Tibial nerve (tissue), 4 donors: Measurements from ENCODE around the gene CTXN1. TPM values are rescaled to one million over a fixed set of nuclear protein-coding genes. Genes with fewer than 3 reads are reported as not detected.

ENCODE experiments used
- DNase-seq, 2 donors: peaks; one replicate each; pipeline ENCODE4 v3.0.0-alpha.2; 2019; ENCODE audit warnings: low spot score in 2 of 2
- H3K27ac ChIP-seq, 4 donors: fragments of 200-600 bp; sonication (generic) in 3 of 4; one replicate each; pipeline ENCODE4 v1.5.1; 2017 to 2019; ENCODE audit warnings: mild to moderate bottlenecking in 1 of 4
- H3K27me3 ChIP-seq, 2 donors: fragments of 200-600 bp; sonication (generic) in 1 of 2; one replicate each; pipeline versions ENCODE4 v1.5.1 to v1.6.0; 2017 to 2019
- H3K36me3 ChIP-seq, 3 donors: fragments of 200-600 bp; sonication (generic); one replicate each; pipeline ENCODE4 v1.5.1; 2018 to 2019
- H3K4me1 ChIP-seq, 4 donors: fragments of 200-600 bp; sonication (generic) in 3 of 4; one replicate each; pipeline ENCODE4 v1.5.1; 2017 to 2019
- H3K4me3 ChIP-seq, 4 donors: fragments of 200-600 bp; sonication (generic) in 3 of 4; one replicate each; pipeline ENCODE4 v1.5.1; 2017 to 2019; ENCODE audit warnings: mild to moderate bottlenecking in 1 of 4, moderate library complexity in 1 of 4
- H3K9me3 ChIP-seq, 4 donors: fragments of 200-600 bp; sonication (generic) in 3 of 4; one replicate each; pipeline ENCODE4 v1.5.1; 2017 to 2019
- EP300 ChIP-seq, 2 donors: sonication (generic); formaldehyde crosslinking; IDR thresholded peaks; one replicate each; pipeline ENCODE4 v1.6.1; 2017; ENCODE audit warnings: antibody characterized with exemption in 2 of 2, mild to moderate bottlenecking in 1 of 2
- POLR2A ChIP-seq, 2 donors: fragments of 450-650 bp; IDR thresholded peaks; one replicate each; pipeline ENCODE4 v1.6.1; 2017; ENCODE audit warnings: antibody characterized with exemption in 2 of 2, mild to moderate bottlenecking in 2 of 2, moderate library complexity in 2 of 2
- WGBS, 2 donors: methylation state at CpG; one replicate each; pipeline ENCODE4 v1.1.5; 2018; 5-methylcytosine and 5-hydroxymethylcytosine counted together
- total RNA-seq, 4 donors: library from RNA; depleted of rRNA; stranded (reverse); fragments of >200 nt; gene quantifications; one replicate each; pipeline ENCODE4 v1.1.0, GENCODE V29; 2016
- TF ChIP-seq, protein P1 (sequence below), 5 experiments: fragments of 200-600 bp in 3 of 5; fragments of 450-650 bp in 2 of 5; sonication (generic) in 3 of 5; IDR thresholded peaks; one replicate each; pipeline ENCODE4 v1.5.1; 2016 to 2019; ENCODE audit warnings: antibody characterized with exemption in 5 of 5, mild to moderate bottlenecking in 3 of 5, moderate library complexity in 2 of 5

CTXN1 gene
- 1 to 10 TPM in 3 of 4 donors, under 1 TPM in 1; 0.66 to 7.2 (median 3.0) TPM for total RNA-seq

DNA sequence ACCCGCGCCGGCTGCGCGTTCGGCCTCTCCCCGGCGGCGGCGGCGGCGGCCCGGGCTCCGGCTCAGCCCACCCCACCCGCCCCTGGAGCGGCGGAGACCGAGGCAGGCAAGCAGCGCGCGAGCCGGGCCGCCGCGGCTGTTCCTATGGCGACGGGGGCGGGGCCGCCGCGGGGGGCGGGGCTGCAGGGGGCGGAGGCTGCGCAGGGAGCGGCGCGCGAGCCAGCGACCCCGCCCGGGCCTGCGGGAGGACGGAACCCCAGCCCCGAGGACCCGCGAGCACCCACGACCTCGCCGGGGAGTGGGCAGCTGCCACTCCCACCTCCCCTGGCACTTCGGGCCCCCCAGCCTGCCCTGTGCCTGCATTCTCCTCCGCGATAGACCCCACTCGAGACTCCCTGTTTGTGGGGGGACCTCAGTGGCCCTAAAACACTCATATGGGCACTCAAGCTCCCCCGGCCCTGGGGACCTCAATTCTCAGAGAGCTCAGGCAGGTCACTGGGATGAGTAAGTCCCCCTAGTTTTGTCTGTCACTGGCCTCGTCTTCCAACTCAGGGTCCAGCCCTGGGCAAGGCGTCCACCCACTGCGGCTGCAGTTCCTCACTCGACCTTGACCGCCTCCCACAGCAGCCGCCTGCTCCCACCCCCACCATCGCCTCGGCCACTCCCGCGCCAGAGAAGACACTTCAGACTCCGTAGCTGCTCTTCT lies at the start of gene CTXN1:
CTXN1 (minus strand) TSS at position 115 of the 706 bp plus-strand sequence. CDS start 597 bp downstream, outside the sequence.
- H3K27ac ChIP-seq, result peak within 1 kb of the TSS in 2 of 4 donors; percentile 32 to 71
- DNase-seq, result peak; percentile 58 to 64

DNA sequence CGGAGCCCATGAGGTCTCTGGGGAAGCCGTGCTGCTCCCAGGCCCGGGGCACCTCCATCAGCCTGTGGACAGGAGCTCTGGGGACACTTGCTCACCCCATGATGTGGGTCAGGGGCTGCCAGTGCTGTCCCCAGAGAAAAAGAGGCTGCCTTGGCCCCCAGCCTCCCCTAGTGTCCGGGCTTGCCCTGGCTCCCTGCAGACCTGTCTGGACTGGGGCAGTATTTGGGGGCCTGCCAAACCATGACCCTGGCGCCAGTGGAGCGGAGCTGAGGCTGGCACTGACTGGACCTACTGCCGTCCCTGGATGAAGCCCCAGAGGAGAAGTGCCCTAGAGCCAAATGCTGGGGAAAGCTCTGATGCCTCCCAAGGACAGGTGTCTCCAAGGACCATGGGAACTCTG lies 49.1 kb upstream of the CTXN1 start:
- 76 to 92% methylated on average over 4 to 5 of the region's 7 CpGs for WGBS, 2 donors
- Histone ChIP-seq H3K4me1 (no peaks in the 10 kb centered on the region), H3K4me3 (no peak overlapping the region), H3K9me3 (no peaks in the 10 kb centered on the region), H3K27me3 (no peaks in the 10 kb centered on the region), H3K27ac (no peak overlapping the region), H3K36me3 (peaks cover 0 to 94% (median 14%) of the 10 kb centered on the region in 3 donors)
- TF ChIP-seq POLR2A (IDR thresholded peaks at IDR 0.05), result no peak
- DNase-seq, result no peak

More for the DNA sequence above, at the start of gene CTXN1:
- Histone ChIP-seq H3K36me3 (peaks cover 1 to 47% (median 2%) of the 10 kb centered on the region in 3 donors), H3K27me3 (no peaks in the 10 kb centered on the region), H3K9me3 (no peaks in the 10 kb centered on the region), H3K4me1 (peaks cover 0 to 78% (median 32%) of the 10 kb centered on the region in 4 donors), H3K4me3 (peak within 1 kb of the TSS; percentile 35 to 61 (median 36))
- 20 to 25% methylated on average over 15 to 19 of the region's 65 CpGs for WGBS, 2 donors
- TF ChIP-seq EP300 (IDR thresholded peaks at IDR 0.05) (no peak), POLR2A (IDR thresholded peaks at IDR 0.05) (no peak)
- TF ChIP-seq, protein P1, sequence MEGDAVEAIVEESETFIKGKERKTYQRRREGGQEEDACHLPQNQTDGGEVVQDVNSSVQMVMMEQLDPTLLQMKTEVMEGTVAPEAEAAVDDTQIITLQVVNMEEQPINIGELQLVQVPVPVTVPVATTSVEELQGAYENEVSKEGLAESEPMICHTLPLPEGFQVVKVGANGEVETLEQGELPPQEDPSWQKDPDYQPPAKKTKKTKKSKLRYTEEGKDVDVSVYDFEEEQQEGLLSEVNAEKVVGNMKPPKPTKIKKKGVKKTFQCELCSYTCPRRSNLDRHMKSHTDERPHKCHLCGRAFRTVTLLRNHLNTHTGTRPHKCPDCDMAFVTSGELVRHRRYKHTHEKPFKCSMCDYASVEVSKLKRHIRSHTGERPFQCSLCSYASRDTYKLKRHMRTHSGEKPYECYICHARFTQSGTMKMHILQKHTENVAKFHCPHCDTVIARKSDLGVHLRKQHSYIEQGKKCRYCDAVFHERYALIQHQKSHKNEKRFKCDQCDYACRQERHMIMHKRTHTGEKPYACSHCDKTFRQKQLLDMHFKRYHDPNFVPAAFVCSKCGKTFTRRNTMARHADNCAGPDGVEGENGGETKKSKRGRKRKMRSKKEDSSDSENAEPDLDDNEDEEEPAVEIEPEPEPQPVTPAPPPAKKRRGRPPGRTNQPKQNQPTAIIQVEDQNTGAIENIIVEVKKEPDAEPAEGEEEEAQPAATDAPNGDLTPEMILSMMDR (IDR thresholded peaks at IDR 0.05), result no peak

DNA sequence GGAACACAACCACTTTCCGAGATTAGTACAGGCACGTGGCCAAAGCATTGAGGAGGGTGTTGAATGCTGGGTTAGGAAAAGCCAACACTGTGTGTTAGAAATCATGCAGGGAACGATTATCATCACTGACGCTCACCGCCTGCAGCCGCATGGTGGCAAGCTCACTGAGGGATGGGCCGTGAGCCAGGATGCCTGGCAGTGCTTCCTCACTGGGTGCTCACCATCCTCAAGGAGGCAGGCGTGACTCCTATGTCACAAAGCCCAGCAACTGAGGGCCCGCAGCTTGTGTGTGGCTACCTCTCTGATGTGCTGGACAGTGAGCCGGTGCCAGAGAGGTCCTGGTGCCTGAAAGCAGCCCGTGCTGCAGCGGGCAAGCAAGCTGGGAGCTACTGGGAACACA lies 47.9 kb upstream of the CTXN1 start:
- TF ChIP-seq EP300 (IDR thresholded peaks at IDR 0.05) (no peak), POLR2A (IDR thresholded peaks at IDR 0.05) (no peak)
- TF ChIP-seq, protein P1 (IDR thresholded peaks at IDR 0.05), result no peak
- peaks cover 0 to 94% (median 11%) of the 10 kb centered on the region in 3 donors for H3K36me3 ChIP-seq
- H3K4me1 ChIP-seq, result no peaks in the 10 kb centered on the region
- DNase-seq, result no peak
- no peak overlapping the region for H3K4me3 ChIP-seq
- WGBS, 2 donors, result 91 to 96% methylated on average over 10 to 12 of the region's 12 CpGs
- no peaks in the 10 kb centered on the region for H3K27me3 ChIP-seq
- no peak overlapping the region for H3K27ac ChIP-seq
- no peaks in the 10 kb centered on the region for H3K9me3 ChIP-seq

DNA sequence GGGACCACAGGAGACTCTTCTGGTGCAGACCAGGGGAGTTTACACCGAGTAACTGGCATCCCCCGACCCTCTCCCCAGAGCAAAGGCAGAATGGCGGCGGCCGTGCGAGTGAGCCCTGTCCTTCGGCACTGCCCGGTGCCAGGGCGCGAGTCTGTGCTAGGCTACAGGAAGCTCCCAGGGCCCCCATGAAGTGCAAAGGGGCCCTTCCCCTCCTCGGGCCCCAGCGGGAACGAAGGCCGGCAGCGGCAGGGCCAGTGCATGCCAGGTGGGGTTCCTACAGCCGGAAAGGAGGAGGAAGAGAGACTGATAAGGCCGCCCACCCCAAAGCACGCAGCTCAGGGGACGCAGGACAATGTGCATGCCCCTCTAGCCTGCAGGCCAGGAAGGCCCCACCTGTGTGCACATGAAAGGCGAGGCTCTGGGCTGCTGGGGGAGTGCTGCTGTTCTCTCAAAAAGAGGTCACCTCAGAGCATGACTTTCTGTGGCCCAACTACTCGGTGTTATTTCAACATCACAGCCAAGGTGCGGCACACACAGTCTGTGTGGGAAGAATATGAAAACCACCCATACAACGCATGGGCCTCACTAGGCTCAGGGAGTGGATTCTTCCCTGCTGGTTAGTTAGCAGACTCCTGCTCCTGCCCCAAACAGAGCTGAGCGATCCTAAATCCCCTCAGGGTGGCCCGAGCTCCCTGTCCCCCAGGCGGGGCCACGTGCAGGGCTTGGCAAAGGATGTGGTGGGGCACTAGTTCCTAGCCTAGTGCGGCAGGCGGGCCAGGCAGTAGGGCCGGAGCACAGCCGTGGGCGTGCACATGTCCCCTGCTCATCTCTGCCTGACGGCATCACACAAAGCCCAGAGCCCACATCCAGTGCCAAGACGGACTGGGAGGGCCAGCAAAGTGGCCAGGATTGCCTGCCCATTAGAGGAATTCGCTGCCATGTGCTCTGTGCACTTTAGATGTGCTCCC lies 45.9 kb upstream of the CTXN1 start:
- no peaks in the 10 kb centered on the region for H3K9me3 ChIP-seq
- peaks cover 0 to 94% (median 11%) of the 10 kb centered on the region in 3 donors for H3K36me3 ChIP-seq
- H3K4me3 ChIP-seq, result no peak overlapping the region
- H3K27me3 ChIP-seq, result no peaks in the 10 kb centered on the region
- no peaks in the 10 kb centered on the region for H3K4me1 ChIP-seq
- TF ChIP-seq, protein P1 (IDR thresholded peaks at IDR 0.05), result no peak
- no peak for TF ChIP-seq EP300 (IDR thresholded peaks at IDR 0.05)
- no peak for TF ChIP-seq POLR2A (IDR thresholded peaks at IDR 0.05)
- WGBS, 2 donors, result 81 to 84% methylated on average over 29 to 32 of the region's 35 CpGs
- no peak overlapping the region for H3K27ac ChIP-seq
- DNase-seq, result no peak

DNA sequence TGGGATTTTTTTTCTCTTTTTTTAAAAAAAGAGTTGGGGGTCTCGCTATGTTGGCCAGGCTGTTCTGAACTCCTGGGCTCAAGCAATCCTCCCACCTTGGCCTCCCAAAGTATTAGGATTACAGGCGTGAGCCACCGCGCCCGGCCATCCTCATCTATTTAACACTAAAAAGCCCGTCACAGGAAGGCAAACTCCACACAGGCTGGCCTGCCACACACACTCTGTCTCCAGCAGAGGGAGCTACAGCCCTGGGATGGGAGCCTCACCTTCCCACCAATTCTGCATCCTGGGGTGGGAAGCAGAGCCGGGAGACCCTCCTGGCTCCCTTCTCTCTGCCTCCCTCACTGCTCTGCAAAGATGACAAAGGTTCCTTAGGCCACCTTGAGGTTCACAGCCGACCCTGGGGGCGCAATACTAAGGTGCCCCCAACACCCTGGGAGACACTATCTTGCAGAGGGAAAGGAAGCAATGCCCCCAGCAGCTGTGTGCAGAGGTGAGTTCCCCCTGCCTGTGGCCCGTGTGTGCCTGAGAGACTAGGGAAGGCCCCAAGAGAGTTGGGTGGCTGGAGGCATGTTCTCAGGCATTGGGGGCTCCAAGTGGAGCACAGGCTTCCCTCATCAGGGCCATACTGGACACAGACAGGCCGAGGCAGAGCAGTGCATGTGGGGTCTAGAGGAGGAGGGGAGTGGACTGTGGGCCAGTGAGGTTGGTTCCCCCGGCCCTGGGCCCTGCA lies 44.9 kb upstream of the CTXN1 start:
- 61 to 70% methylated on average over 11 to 12 of the region's 12 CpGs for WGBS, 2 donors
- no peaks in the 10 kb centered on the region for H3K9me3 ChIP-seq
- H3K27ac ChIP-seq, result no peak overlapping the region
- peak in 1 of 2 donors; percentile 23 for DNase-seq
- no peak for TF ChIP-seq EP300 (IDR thresholded peaks at IDR 0.05)
- TF ChIP-seq, protein P1 (IDR thresholded peaks at IDR 0.05), result peak; percentile 52 to 69 (median 53)
- TF ChIP-seq POLR2A (IDR thresholded peaks at IDR 0.05), result no peak
- H3K27me3 ChIP-seq, result no peaks in the 10 kb centered on the region
- H3K36me3 ChIP-seq, result peaks cover 0 to 97% (median 20%) of the 10 kb centered on the region in 3 donors
- H3K4me3 ChIP-seq, result no peak overlapping the region
- H3K4me1 ChIP-seq, result no peaks in the 10 kb centered on the region
